Epithelial cell of proximal tubule (primary cell): ENCODE results near the gene TLX3. TPM values are rescaled to one million over a fixed set of nuclear protein-coding genes. Genes with fewer than 3 reads are reported as not detected.

Source experiments
- DNase-seq: peaks from one replicate; pipeline ENCODE4 v3.0.0-alpha.2; 2011; ENCODE audit warnings: low read depth
- H3K4me3 ChIP-seq: 2 replicates; pipeline ENCODE4 v1.5.1; 2011; ENCODE audit warnings: low read depth, mild to moderate bottlenecking, low read length
- CTCF ChIP-seq: conservative IDR thresholded peaks from 2 replicates; pipeline ENCODE4 v1.5.1; 2012; ENCODE audit warnings: low read depth, mild to moderate bottlenecking, low read length
- total RNA-seq: library from RNA; depleted of rRNA; stranded (reverse); fragments of >200 nt; gene quantifications from 2 replicates; pipeline ENCODE4 v1.2.3, GENCODE V29; 2015

The TLX3 gene
- total RNA-seq, 1 donor from 2014 or later = not detected

GRCh38 chr5:171315925-171316257 is 6.8 kb downstream of the TLX3 start:
- no peak for DNase-seq
- no peak for TF ChIP-seq CTCF
- H3K4me3 ChIP-seq = no peak overlapping the region

GRCh38 chr5:171316258-171317121 is 7.4 kb downstream of the TLX3 start:
- H3K4me3 ChIP-seq = no peak overlapping the region
- DNase-seq = no peak

GRCh38 chr5:171317230-171317629 is 8.2 kb downstream of the TLX3 start:
- TF ChIP-seq CTCF = no peak
- no peak overlapping the region for H3K4me3 ChIP-seq
- DNase-seq = no peak

More at GRCh38 chr5:171316258-171317121, 7.4 kb downstream of the TLX3 start:
- no peak for TF ChIP-seq CTCF

- no peak for DNase-seq
- no peak overlapping the region for H3K4me3 ChIP-seq
- no peak for TF ChIP-seq CTCF
Measured at GRCh38 chr5:171318026-171318425, 9.0 kb downstream of the TLX3 start.

- H3K4me3 ChIP-seq = no peak overlapping the region
- TF ChIP-seq CTCF = no peak
- DNase-seq = no peak
Measured at GRCh38 chr5:171321447-171321846, 12.4 kb downstream of the TLX3 start.

- no peak overlapping the region for H3K4me3 ChIP-seq
- TF ChIP-seq CTCF = no peak
- no peak for DNase-seq
Measured at GRCh38 chr5:171322527-171322926, 13.5 kb downstream of the TLX3 start.

GRCh38 chr5:171323007-171323406 is 14.0 kb downstream of the TLX3 start:
- DNase-seq = no peak
- TF ChIP-seq CTCF = no peak
- no peak overlapping the region for H3K4me3 ChIP-seq
